ENCODE results near the gene TCP11L2. TPM values are rescaled to one million over a fixed set of nuclear protein-coding genes. Genes with fewer than 3 reads are reported as not detected.

The TCP11L2 gene
- total and polyA plus RNA-seq, 2 of the 4 experiments (the other 2 are of a cell fraction) = 7.3 to 32.8 TPM

DNA sequence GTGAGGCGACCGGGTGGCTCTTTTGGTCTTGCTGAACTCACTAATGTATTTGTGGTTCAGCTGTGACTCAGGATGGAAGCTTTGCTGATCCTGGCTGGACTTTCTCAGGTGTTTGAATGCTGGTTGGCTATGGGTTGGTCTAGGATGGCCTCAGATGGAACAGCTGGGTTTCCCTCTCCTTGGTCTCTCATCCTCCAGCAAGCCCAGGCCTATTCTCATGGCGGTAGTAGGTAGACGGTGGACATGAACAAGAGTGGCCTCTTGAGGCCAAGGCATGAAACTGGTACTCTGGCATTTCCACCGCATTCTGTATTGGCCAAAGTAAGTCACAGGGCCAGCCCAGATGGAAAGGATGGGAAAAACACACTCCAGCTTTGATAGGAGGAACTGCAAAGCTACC is 43.2 kb downstream of the TCP11L2 start:
- dilution Hi-C loops (cut with HindIII; ENCODE audit: low sequenced_read_pairs, unreplicated experiment) (no loop called here), intact Hi-C loops (cut with micrococcal nuclease) (no loop called here), in situ Hi-C loops (cut with MboI; ENCODE audit: low sequenced_read_pairs) (no loop called here)
- POLR2A ChIA-PET (ENCODE audit: unreplicated experiment) = no interaction called here
- no peak overlapping the region for H3K9ac ChIP-seq (ENCODE audit: low read depth, low read length)
- H4K91ac ChIP-seq (ENCODE audit: insufficient read depth, low read depth, low read length) = no peak overlapping the region
- no peak overlapping the region for H3K56ac ChIP-seq (ENCODE audit: extremely low read depth, insufficient read depth, low read length)
- no peak overlapping the region for H2BK120ac ChIP-seq (ENCODE audit: low read depth, low read length)
- H3K18ac ChIP-seq (ENCODE audit: low read depth, low read length) = no peak overlapping the region
- peaks cover 4% of the 10 kb centered on the region for H3K9me1 ChIP-seq (ENCODE audit: insufficient read depth, low read length)
- no peak overlapping the region for H3K4me3 ChIP-seq (ENCODE audit: insufficient read depth, low read depth, low read length)
- no peak overlapping the region for H3K27ac ChIP-seq (ENCODE audit: insufficient read depth, low read length)
- H3K27me3 ChIP-seq (ENCODE audit: control insufficient read depth, insufficient read depth, low read length) = peaks cover 2% of the 10 kb centered on the region; the same call in 1 of the 2 replicates
- H3K9me3 ChIP-seq (ENCODE audit: control insufficient read depth, insufficient read depth, low read length) = no peaks in the 10 kb centered on the region
- ATAC-seq (ENCODE audit: low read depth) = no peak
- H2BK5ac ChIP-seq (ENCODE audit: low read depth, low read length, poor library complexity, severe bottlenecking) = no peak overlapping the region
- peak overlapping the region; percentile 5 for H2AFZ ChIP-seq (replicated peaks; ENCODE audit: low read length, poor library complexity)
- no peak overlapping the region for H3K14ac ChIP-seq (replicated peaks; ENCODE audit: low read depth, low read length)
- H3K36me3 ChIP-seq (ENCODE audit: control insufficient read depth, insufficient read depth, low read length) = peaks cover 4% of the 10 kb centered on the region
- no peak overlapping the region for H4K5ac ChIP-seq (ENCODE audit: low read depth, low read length)
- H3K4ac ChIP-seq (ENCODE audit: low read depth, low read length) = no peak overlapping the region
- no peak overlapping the region for H2BK15ac ChIP-seq (ENCODE audit: low read depth, low read length)
- H3K79me1 ChIP-seq (ENCODE audit: low read depth in 1 of 2, low read length in 2 of 2) = no peaks in the 10 kb centered on the region
- WGBS, 2 experiments (ENCODE audit: extremely low coverage in 2 of 2, insufficient read length in 1 of 2) = 60% methylated on average over 1 of the region's 5 CpGs; no CpG with 5 or more reads in 1 of the 2 experiments
- H4K8ac ChIP-seq (ENCODE audit: low read depth in 2 of 2, low read length in 2 of 2) = no peak overlapping the region
- TF ChIP-seq MAFK (IDR thresholded peaks at IDR 0.05; ENCODE audit: low read depth, low read length) (no peak), CEBPB (IDR thresholded peaks at IDR 0.05; ENCODE audit: low read depth, low read length) (no peak), SMC3 (IDR thresholded peaks at IDR 0.05; ENCODE audit: low read depth, low read length) (peak; percentile 7; the same call in 1 of the 2 replicates), POLR2A (IDR thresholded peaks at IDR 0.05; ENCODE audit: low read depth, low read length) (no peak), RAD21 (IDR thresholded peaks at IDR 0.05; ENCODE audit: low read length) (peak; percentile 35; the same call in 1 of the 2 replicates), CHD1 (IDR thresholded peaks at IDR 0.05; ENCODE audit: low read depth, low read length) (no peak), MXI1 (IDR thresholded peaks at IDR 0.05; ENCODE audit: borderline replicate concordance, low read depth, low read length) (no peak), MAZ (IDR thresholded peaks at IDR 0.05; ENCODE audit: borderline replicate concordance, low read depth, low read length) (no peak)
- TF ChIP-seq, protein P1, sequence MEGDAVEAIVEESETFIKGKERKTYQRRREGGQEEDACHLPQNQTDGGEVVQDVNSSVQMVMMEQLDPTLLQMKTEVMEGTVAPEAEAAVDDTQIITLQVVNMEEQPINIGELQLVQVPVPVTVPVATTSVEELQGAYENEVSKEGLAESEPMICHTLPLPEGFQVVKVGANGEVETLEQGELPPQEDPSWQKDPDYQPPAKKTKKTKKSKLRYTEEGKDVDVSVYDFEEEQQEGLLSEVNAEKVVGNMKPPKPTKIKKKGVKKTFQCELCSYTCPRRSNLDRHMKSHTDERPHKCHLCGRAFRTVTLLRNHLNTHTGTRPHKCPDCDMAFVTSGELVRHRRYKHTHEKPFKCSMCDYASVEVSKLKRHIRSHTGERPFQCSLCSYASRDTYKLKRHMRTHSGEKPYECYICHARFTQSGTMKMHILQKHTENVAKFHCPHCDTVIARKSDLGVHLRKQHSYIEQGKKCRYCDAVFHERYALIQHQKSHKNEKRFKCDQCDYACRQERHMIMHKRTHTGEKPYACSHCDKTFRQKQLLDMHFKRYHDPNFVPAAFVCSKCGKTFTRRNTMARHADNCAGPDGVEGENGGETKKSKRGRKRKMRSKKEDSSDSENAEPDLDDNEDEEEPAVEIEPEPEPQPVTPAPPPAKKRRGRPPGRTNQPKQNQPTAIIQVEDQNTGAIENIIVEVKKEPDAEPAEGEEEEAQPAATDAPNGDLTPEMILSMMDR (conservative IDR thresholded peaks at IDR 0.05; ENCODE audit: low read depth, low read length) = peak; percentile 42
- TF ChIP-seq, protein P2, sequence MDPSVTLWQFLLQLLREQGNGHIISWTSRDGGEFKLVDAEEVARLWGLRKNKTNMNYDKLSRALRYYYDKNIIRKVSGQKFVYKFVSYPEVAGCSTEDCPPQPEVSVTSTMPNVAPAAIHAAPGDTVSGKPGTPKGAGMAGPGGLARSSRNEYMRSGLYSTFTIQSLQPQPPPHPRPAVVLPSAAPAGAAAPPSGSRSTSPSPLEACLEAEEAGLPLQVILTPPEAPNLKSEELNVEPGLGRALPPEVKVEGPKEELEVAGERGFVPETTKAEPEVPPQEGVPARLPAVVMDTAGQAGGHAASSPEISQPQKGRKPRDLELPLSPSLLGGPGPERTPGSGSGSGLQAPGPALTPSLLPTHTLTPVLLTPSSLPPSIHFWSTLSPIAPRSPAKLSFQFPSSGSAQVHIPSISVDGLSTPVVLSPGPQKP (IDR thresholded peaks at IDR 0.05; ENCODE audit: borderline replicate concordance, low read depth, low read length) = no peak
- no TSS peak for BruUV-seq (replicated peaks)
- peak; percentile 40 for DNase-seq
- H3K4me2 ChIP-seq (ENCODE audit: low read depth, low read length) = no peak overlapping the region
- H2BK20ac ChIP-seq (ENCODE audit: low read depth, low read length) = no peak overlapping the region
- H2AK9ac ChIP-seq (replicated peaks; ENCODE audit: low read depth, low read length, poor library complexity) = no peak overlapping the region
- peaks cover 3% of the 10 kb centered on the region for H3K4me1 ChIP-seq (ENCODE audit: control insufficient read depth, insufficient read depth, low read length)
- H3K23ac ChIP-seq (ENCODE audit: low read depth, low read length) = no peak overlapping the region
- no peaks in the 10 kb centered on the region; the same call in 1 of the 2 replicates for H4K20me1 ChIP-seq (ENCODE audit: insufficient read depth, low read length)
- CTCF ChIA-PET = interaction anchor here (0.6 to 1.0 kb wide), 5 partner anchors 10 to 925 kb away, joined by 3 to 5 read pairs (median 3); no protein-coding TSS in a partner anchor
- no peak overlapping the region for H2AK5ac ChIP-seq (ENCODE audit: low read depth, low read length)

Measured in IMR-90 (cell line).